ENCODE measurements around the gene PKP2.

PKP2 gene

DNA sequence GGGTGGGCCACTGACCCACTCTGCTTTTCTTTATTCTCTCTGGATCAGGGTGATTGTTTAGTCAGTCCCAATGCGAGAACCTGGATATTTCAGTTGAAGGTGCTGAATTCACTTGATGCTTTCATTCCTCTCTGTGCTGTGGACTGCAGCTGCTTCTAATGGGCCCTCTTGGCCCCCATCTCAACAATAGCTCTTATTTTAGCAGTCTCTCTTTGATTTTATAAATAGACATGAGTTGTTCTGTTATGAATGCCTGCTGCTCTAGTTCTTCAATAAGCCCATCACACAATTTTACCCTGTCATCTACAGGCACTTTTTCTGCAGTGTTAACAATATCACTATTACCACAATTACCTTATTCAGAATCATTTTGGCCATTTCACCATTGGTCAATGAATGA is 86.7 kb downstream of the PKP2 start:
- DNase-seq (ENCODE audit: low spot score), result peak; percentile 5

DNA sequence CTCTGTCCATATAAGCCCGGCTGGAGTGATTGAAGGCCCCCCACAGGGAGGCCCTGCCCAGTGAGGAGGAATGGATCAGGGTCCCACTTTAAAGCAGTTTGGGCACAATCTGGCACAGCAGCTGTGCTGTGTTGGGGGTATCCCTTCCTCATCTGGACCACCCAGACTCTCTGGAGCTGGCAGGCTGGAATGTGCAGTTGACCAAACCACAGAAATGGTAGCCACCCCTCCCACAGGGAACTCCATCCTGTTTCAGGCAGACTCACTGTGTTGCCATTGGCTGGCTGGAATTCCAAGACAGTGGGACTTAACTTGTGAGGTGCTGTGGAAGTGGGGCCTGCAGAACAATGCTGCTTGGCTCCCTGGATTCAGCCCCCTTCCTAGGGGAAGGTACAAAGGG is 87.4 kb downstream of the PKP2 start:
- DNase-seq (ENCODE audit: low spot score), result no peak

DNA sequence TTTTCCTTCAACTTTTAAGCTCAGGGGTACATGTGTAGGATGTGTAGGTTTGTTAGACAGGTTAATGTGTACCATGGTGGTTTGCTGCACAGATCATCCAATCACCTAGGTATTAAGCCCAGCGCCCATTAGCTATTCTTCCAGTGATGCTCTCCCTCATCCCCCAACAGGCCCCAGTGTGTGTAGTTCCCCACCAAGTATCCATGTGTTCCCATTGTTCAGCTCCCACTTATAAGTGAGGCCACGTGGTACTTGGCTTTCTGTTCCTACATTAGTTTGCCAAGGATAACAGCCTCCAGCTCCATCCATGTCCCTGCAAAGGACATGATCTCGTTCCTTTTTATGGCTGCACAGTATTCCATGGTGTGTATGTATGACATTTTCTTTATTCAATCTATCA is 92.3 kb downstream of the PKP2 start:
- no peak for DNase-seq (ENCODE audit: low spot score)

DNA sequence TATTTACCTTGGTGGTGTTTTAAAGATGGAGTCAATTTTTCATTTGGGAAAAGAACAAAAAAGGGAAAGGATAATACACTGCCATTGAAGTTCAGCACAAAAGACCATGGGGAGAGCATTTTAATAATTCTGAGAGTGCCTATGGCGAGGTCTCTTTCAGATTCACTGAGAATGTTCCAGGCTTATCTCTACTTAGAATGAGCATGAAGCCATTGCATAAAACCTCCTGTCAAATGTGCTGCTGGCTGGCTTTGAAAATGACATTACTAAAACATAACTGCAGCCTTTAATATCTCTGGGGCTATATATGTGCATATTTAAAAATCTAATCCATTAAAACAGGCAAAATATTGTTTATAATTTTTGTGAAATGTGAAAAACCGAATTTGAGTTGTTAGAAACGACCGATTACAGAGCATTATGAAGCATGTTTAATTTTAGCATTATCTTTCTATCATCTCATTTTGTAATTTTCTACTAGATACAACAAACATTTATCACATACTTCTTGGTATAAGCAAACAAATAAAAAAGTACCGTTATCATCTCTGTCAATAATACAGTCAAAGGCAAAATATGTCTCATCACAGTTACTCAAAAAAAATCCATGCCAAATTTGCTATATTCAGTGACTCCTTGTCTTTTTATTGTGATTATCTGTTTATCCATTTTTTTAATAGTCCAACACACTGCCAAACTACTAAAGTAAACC is 95.2 kb downstream of the PKP2 start:
- DNase-seq (ENCODE audit: low spot score), result no peak

DNA sequence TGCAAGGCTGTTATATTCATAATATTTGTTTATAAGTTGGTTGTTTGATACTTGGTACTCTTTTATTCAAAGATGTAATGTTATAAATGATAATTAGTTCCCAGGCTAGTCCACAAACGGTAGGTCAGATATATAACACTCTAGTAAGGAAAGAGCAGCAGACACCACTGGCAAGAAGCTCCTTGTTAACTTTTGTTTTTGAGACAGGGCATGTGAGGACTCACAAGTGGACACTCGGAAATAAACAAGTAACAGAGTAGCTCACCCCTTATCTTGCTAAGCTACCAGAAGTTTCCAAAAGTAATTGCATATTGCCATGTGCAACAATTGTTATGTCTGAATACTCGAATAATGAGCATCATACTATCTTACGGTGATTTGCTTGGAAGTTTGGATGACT is 102.3 kb downstream of the PKP2 start:
- no peak for DNase-seq (ENCODE audit: low spot score)

DNA sequence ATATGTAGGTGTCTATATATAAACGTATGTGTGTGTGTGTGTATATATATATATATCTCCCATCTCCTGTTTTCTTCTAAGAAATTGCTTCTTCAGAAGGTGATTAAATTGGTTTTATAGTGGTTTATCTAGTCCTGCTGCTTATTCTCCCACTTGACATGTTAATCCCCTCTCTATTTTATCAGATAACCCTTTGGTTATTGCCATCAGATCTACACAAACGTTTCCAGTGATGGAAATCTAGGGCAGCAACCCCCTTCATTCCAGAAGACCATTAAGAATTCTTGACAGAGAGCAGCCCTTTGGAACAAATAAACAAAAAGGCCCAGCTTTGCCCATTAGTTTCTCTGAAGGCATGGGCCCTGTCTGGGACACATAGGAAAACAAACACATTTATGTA is 106.7 kb downstream of the PKP2 start:
- DNase-seq (ENCODE audit: low spot score), result no peak

DNA sequence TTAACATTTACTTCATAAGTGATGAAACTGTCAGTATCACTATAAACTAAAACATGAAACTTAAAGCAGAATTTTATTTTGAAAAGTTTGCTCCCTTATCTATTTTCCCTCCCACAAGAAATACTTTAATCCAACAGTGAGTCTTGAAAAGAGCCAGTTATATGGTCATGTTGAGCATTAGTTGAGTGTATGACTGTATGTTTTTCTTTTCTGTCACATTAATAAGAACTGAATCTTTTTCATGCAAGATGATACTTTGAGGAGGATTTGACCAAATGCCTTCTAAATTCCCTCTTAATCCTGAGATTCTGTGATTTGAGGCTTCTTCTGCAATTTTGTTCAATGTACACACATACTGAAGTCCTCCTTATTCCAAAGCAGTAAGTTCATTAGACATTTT is 107.1 kb downstream of the PKP2 start:
- DNase-seq (ENCODE audit: low spot score), result no peak

DNA sequence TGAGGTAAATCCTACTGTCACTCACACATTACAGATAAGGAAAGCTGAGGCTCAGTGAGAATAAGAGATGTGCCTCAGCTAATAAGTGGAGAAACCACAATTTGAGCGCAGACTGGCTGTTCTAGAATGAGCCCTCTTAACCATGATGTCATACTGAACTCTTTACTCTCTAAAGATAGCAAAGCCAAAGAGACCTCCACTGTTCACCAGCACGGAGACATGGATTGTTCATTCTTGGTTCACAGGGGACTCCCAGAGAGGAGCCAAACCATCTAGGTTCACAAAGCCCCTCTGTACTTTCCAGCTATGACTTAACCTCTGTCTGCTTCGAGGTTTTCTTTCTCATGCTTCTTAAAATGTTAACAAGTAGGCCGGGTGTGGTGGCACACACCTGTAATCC is 108.2 kb downstream of the PKP2 start:
- no peak for DNase-seq (ENCODE audit: low spot score)

DNA sequence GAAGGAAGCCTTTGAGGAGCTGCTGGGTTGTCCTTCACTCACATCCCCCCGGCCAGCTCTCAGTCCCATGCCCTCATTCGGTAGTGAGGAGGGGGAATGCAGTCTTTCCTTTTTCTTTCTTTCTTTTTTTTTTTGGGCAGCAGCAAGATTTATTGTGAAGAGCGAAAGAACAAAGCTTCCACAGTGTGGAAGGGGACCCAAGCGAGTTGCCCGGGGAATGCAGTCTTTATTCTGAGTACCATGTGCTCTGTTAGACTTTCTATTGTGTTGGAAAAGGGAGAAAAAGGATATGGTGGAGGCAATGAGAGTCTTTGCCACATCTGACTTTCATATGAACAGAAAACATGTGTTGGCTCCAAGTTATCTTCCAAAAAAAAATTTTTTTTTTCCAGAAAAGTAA is 111.0 kb downstream of the PKP2 start:
- DNase-seq (ENCODE audit: low spot score), result no peak

DNA sequence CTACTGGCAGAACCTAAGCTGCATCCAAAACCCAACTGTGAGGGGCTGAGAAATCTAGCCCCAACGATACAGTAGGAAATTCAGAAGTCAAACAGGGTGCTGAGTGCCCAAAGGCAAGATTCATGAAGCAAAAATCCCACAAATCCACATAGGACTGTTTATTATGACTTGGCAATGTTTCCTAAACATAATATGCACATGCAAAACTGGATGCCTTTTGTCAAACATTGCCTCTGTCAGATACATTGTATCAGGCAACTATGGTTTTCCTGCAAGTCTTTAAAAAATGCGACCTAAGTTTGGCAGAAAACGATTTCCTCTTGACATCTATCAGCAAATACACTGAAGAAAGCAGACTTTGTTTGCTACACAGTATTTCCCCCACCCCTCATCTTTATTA is 113.5 kb downstream of the PKP2 start:
- no peak for DNase-seq (ENCODE audit: low spot score)

DNA sequence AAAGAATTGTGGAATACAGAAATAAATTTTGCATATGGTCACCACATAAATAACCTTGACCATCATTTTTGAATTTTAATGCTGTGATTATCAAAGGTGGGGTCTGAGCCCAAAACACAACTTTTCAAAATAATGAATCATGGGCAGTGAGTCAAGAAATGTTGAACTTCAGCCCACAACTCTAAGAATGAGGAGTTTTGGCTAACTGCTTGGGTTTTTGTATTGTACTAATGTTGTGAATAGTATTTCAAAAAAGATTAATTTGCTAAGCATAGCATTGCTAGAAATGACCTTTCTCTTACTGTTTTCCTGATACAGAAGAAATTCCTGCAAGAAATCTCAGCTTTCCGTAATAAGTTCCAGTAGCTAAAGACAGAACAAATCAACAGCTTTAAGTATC is 116.5 kb downstream of the PKP2 start:
- DNase-seq (ENCODE audit: low spot score), result no peak

DNA sequence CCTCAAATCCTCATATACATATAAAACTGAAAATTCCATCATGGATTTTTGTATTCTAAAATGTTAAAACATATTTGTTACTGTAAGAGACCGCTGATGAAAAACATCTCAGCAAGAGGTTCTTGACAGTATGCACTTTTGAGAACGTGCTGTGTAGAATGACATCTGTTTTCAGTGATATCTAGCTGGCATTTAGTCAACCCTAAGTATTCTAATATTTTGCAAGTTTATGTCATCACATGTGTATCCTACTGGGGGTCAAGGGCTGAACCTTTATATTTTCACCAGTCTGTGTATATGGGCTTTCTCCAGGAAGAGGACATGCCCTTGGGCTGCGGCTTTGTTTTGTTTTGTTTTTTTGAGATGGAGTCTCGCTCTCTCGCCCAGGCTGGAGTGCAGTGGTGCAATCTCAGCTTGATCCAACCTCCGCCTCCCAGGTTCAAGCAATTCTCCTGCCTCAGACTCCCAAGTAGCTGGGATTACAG is 118.8 kb downstream of the PKP2 start:
- no peak for DNase-seq (ENCODE audit: low spot score)

DNA sequence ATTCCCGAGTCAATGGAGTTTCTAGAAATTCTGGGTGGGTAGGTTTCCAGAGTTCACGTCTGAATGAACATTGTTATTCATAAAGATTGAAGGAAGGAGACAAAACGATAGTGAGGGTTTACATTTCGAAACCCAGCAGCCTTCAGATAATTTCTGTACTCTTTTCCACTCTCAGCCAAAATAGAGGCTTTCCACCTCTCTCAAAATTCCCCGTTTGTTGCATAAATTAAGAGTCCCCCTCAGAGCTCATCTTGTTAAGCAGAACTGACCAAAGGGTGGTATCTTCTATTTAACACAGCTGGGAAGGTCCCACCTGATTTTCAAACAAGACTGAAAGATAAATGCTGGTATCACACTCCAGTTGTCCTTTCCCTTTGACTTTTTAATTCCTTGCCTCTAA is 119.4 kb downstream of the PKP2 start:
- no peak for DNase-seq (ENCODE audit: low spot score)

DNA sequence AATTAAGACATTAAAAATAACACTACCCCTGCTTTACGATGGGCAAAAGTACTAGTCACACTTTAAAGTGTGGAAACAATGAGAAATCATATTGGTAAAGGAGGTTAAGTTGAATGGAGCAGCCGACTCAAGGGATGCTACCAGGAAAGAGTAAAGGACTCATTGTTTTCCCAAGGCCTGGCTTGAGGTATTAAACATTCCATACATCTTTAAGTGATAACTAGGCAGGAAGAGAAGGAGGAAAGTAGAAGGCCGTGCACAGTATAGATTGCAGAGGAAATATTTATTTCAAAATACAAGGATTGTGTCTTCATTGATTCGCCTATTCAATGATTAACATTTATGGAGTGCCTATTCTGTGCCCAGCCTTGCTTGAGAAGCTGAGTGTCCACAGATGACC is 120.3 kb downstream of the PKP2 start:
- no peak for DNase-seq (ENCODE audit: low spot score)

DNA sequence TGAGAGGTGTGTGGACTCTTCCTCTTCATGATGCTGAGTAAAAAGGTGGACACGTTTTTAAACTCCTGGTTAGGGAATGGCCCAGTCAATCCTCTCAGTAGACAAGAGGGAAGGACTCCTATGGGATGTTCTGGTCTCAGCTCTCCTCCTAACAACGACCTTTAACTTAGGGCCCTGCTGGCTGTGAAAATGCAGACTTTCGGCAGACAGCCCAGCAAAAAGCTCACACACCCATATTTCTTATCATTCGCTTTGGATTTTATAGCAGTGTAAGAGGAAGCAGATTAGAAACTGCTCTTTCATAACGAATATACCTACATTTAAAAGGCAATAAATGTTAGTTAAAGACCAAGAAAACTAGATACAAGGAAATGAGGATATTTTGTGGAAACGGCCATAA is 122.9 kb downstream of the PKP2 start:
- DNase-seq (ENCODE audit: low spot score), result no peak

DNA sequence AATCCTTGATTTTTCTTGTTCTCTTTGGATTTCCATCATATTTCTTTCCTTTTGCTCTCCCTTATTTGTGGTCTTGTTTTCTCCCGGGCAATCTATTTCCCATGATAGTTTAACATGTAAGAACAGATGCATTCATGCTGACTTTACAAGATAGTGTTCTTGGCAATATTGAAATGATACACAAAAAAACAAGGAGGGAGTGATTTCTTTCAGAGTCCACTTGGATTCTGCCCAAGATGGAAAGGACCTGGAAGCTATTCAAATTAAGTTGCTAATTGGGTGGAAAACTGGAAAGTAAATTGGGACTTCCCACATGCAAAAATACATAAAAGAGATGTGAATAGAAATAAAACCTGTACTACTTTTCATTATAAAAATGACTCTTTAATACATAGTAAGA is 126.4 kb downstream of the PKP2 start:
- DNase-seq (ENCODE audit: low spot score), result no peak

DNA sequence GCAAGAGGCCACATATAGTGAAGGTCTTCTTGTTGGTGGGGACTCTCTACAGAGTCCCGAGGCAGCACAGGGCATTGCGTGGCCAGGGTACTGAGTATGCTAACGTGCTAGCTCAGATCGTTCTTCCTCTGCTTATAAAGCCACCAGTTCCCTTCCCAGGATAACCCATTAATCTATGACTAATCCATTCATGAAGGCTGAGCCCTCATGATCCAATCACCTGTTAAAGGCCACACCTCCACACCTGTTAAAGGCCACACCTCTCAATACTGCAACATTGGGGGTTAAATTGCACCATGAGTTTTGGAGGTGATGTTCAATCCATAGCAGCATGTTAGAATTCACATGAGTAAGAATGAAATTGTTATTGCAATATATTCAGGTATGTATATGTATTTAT is 128.1 kb downstream of the PKP2 start:
- DNase-seq (ENCODE audit: low spot score), result no peak

DNA sequence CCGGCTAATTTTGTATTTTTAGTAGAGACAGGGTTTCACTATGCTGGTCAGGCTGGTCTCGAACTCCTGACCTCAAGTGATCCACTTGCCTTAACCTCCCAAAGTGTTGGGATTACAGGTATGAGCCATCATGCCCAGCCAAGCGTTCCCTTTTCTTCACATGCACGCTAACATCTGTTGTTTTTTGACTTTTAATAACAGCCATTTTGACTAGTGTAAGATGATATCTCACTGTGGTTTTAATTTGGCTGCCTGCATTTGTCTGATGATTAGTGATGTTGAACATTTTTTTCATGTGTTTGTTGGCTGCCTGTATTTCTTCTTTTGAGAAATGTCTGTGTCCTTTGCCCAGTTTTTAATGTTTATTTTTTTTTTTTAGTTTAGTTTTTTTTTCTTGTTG is 130.7 kb downstream of the PKP2 start:
- DNase-seq (ENCODE audit: low spot score), result no peak

DNA sequence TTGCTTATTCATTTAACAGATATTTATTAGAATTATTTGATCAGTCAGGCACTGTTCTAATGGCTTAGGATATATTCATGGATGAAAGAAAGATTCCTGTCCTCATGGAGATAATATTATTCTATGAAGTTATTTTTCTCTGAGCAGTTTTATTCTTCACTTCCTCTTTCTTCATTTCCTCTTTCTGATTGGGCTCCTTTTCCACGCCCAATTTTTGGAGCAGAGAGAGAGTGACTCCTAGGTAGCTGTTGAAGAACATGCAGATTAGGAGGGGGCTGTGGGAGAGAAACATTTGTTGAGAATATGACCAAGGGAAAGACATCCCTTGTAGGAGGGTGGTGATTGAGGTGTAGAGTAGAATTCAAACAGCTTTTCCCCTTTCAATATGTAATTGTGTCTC is 134.9 kb downstream of the PKP2 start:
- DNase-seq (ENCODE audit: low spot score), result no peak

DNA sequence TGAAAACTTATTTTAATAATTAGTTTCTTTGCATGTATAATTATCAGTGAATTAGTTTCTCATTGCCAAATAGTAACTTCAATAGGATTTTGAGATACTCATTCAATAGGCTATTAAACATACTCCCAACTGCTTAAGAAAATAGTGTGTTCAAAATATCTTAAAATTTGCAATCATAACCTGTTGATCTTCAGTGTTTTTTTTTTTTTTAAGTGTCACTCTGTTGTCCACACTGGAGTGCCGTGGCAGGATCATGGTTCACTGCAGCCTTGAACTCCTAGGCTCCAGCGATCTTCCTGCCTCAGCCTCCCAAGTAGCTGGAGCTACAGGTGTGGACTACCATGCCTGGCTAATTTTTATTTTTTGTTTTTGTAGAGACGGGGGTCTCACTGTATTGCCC is 139.4 kb downstream of the PKP2 start:
- DNase-seq (ENCODE audit: low spot score), result no peak

DNA sequence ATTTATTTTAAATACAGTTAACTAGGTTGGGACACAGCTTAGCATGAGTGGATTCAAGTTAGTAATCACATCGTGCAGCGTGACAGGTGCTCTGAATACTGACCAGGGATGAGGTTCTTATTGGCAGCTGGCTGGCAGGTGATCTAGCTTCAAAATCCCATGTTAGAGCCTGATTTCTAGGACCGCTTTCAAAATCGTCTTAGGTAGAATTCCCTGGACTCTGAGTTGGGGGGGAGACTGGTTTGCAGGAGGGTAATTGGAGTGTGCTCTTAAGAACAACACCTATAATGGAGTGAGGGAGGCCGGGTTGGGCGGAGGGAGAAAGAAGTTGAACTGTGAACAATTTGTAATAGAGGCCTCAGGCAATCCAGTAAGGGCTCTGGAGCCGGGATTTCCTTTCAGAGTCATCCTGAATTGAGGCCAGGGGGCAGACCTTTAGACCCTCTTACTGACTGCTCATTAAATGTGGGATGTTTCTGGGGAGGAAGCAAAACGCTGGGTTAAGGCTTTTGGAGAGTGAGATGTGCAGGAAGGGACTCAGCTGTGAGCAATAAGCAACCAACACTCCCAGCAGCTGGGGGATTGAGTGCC is 140.0 kb downstream of the PKP2 start:
- no peak for DNase-seq (ENCODE audit: low spot score)

DNA sequence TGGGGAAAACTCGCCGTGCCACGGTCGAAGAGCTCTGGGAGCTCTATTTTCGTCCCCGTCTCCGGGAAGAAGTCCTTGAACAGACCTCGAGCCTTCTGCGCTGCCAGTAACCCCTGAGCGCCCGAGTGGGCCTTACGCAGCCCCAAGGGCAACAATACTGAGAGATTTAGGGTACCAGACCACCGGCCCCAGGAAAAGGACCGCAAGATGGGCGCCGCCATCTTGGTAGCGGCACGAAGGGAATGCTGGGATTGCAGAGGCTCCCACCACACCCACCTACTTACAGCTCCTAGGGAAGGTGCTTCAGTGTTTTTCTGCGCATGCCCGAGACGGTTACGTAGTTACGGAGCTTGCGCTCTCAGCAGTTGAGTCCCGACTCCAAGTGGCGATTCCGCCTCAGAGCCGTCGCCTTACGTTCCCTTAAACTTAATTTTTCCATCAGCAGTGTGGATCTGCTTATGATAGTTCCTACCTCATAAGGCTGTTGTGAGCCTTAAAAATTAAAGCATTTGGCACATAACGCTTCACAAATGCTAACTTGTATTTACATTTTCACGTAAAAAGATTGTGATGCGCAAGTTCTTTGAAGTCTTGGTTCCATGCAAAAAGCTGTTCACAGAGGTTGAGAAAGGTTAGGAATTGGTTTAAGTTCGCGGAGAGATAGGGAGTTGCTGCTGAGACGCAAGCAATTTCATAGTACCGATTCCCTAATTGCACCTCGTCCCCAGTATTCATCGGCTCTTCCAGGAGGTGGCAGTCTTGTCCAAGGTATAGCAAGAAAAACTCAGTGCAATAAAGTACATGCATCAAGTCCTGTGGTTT is 140.7 kb downstream of the PKP2 start, which contains the start of gene YARS2:
Gene YARS2, minus strand, starts transcription at position 244 of the 822 bp plus-strand sequence. Its CDS starts 23 bp downstream, at position 221.
- peak; percentile 97 for DNase-seq (ENCODE audit: low spot score)

DNA sequence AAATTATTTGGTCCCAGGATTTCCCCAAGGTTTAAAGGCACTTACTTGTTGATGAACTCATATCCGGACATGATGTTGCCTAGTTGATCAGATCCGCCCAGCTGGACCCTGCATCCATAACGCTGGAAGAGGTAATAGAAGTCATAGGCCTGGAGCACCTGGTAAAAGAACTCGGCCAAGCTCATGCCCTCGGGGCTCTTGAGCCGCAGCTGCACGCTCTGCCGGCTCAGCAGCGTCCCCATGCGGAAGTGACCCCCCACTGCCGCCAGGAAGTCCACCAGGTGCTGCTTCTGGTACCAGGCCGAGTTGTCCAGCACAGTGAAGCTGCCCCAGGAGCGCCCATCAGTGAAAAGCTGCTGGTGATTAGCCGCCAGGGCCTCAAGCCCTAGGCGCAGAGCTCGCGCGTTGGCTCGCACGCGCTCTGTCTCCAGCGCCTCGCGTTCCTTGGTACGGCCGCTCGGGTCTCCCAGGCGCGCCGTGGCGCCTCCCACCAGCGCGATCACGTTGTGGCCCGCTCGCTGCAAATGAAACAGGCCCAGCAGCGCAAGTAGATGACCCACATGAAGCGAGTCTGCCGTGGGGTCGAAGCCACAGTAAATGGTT is 141.4 kb downstream of the PKP2 start:
- DNase-seq (ENCODE audit: low spot score), result peak; percentile 55
